CD14-positive monocyte (primary cell): ENCODE measurements around the gene PRM1. TPM values are rescaled to one million over a fixed set of nuclear protein-coding genes. Genes with fewer than 3 reads are reported as not detected.

Source experiments
- DNase-seq, 3 donors: peaks; one replicate each; pipeline ENCODE4 v3.0.0-alpha.2; 2011 to 2022
- H2AFZ ChIP-seq: 2 replicates; pipeline ENCODE4 v1.6.0; 2012; ENCODE audit warnings: mild to moderate bottlenecking, low read depth, low read length, inconsistent platforms; ENCODE audit not compliant: insufficient read depth, poor library complexity, severe bottlenecking
- H3K27ac ChIP-seq, 2 donors: 1 replicate in 1 of 2; 2 replicates in 1 of 2; pipeline ENCODE4 v1.5.1; 2012 to 2013; ENCODE audit warnings: low read length in 2 of 2, control low read depth in 1 of 2, inconsistent platforms in 1 of 2, low read depth in 1 of 2, mild to moderate bottlenecking in 1 of 2
- H3K27me3 ChIP-seq, 2 donors: one replicate each; pipeline versions ENCODE4 v1.6.0 to v1.6.1; 2011 to 2013; ENCODE audit warnings: low read length in 2 of 2; ENCODE audit not compliant: control insufficient read depth in 2 of 2, insufficient read depth in 2 of 2
- H3K36me3 ChIP-seq, 2 donors: replicated peaks in 1 of 2; 1 replicate in 1 of 2; 2 replicates in 1 of 2; pipeline versions ENCODE4 v1.5.1 to v1.6.1; 2012 to 2013; ENCODE audit warnings: low read length in 2 of 2, control low read depth in 1 of 2, inconsistent platforms in 1 of 2, mild to moderate bottlenecking in 1 of 2; ENCODE audit not compliant: insufficient read depth in 2 of 2, control insufficient read depth in 1 of 2
- H3K4me1 ChIP-seq, 2 donors: 1 replicate in 1 of 2; 2 replicates in 1 of 2; pipeline versions ENCODE4 v1.5.1 to v1.6.1; 2012 to 2013; ENCODE audit warnings: low read length in 2 of 2, control low read depth in 1 of 2, inconsistent platforms in 1 of 2, mild to moderate bottlenecking in 1 of 2, moderate library complexity in 1 of 2; ENCODE audit not compliant: insufficient read depth in 2 of 2, control insufficient read depth in 1 of 2
- H3K4me2 ChIP-seq: replicated peaks from 2 replicates; pipeline ENCODE3; 2012; ENCODE audit warnings: low read length, moderate library complexity, mild to moderate bottlenecking; ENCODE audit not compliant: poor library complexity, severe bottlenecking; ENCODE audit errors: extremely low read depth
- H3K4me3 ChIP-seq, 3 experiments: fragments of 200-600 bp in 1 of 3; sonication (generic) in 1 of 3; replicated peaks in 1 of 3; 1 replicate in 2 of 3; 2 replicates in 1 of 3; pipeline ENCODE4 v1.5.1; 2011 to 2013; ENCODE audit warnings: low read length in 3 of 3, mild to moderate bottlenecking in 3 of 3, control low read depth in 2 of 3, low read depth in 2 of 3, inconsistent platforms in 1 of 3, moderate library complexity in 1 of 3
- H3K79me2 ChIP-seq: 2 replicates; pipeline ENCODE4 v1.6.0; 2012; ENCODE audit warnings: mild to moderate bottlenecking, control low read depth, inconsistent platforms, low read length, moderate library complexity; ENCODE audit not compliant: insufficient read depth
- H3K9ac ChIP-seq: 2 replicates; pipeline ENCODE4 v1.6.0; 2017; ENCODE audit warnings: low read length, mild to moderate bottlenecking; ENCODE audit not compliant: insufficient read depth, poor library complexity, severe bottlenecking
- H3K9me3 ChIP-seq, 2 donors: replicated peaks in 1 of 2; 1 replicate in 1 of 2; 2 replicates in 1 of 2; pipeline versions ENCODE4 v1.5.1 to v1.6.1; 2012 to 2013; ENCODE audit warnings: low read length in 2 of 2, control low read depth in 1 of 2; ENCODE audit not compliant: control insufficient read depth in 1 of 2, insufficient read depth in 1 of 2
- H4K20me1 ChIP-seq: 2 replicates; pipeline ENCODE4 v1.6.0; 2012; ENCODE audit warnings: mild to moderate bottlenecking, low read length, control low read depth, moderate library complexity; ENCODE audit not compliant: insufficient read depth
- H3K27ac Mint-ChIP-seq, 7 donors: one replicate each; pipeline ENCODE4 v1.8.0; 2020; ENCODE audit warnings: mild to moderate bottlenecking in 7 of 7, mixed read lengths in 7 of 7, moderate library complexity in 6 of 7, inconsistent platforms in 2 of 7
- H3K27me3 Mint-ChIP-seq, 3 donors: one replicate each; pipeline ENCODE4 v1.8.0; 2021 to 2022; ENCODE audit warnings: low read depth in 3 of 3, mild to moderate bottlenecking in 3 of 3, mixed read lengths in 3 of 3, moderate library complexity in 3 of 3, inconsistent platforms in 1 of 3
- H3K36me3 Mint-ChIP-seq, 2 donors: one replicate each; pipeline ENCODE4 v1.8.0; 2020; ENCODE audit warnings: mixed read lengths in 2 of 2, inconsistent platforms in 1 of 2, mild to moderate bottlenecking in 1 of 2
- H3K4me1 Mint-ChIP-seq: one replicate; pipeline ENCODE4 v1.8.0; 2020; ENCODE audit warnings: mild to moderate bottlenecking, mixed read lengths
- H3K4me3 Mint-ChIP-seq, 2 donors: one replicate each; pipeline ENCODE4 v1.8.0; 2020; ENCODE audit warnings: mild to moderate bottlenecking in 2 of 2, mixed read lengths in 2 of 2, moderate library complexity in 1 of 2
- H3K9me3 Mint-ChIP-seq, 7 donors: one replicate each; pipeline ENCODE4 v1.8.0; 2020 to 2022; ENCODE audit warnings: mixed read lengths in 7 of 7, mild to moderate bottlenecking in 6 of 7, moderate library complexity in 6 of 7, inconsistent platforms in 2 of 7
- WGBS: methylation state at CpG from one replicate; pipeline ENCODE4 v1.1.5; 2013; ENCODE audit warnings: missing lambda C conversion rate; ENCODE audit not compliant: insufficient coverage; 5-methylcytosine and 5-hydroxymethylcytosine counted together
- intact Hi-C, 2 donors: fragments of 100-400 bp; cut with micrococcal nuclease; formaldehyde crosslinking; loops; one replicate each; pipeline versions ENCODE4 v1.15.0 to v1.15.1; 2023
- polyA plus RNA-seq, 3 donors: library from polyadenylated mRNA; depleted of rRNA in 1 of 3; unstranded in 2 of 3; stranded (reverse) in 1 of 3; fragments of 300-500 nt in 2 of 3; fragments of >200 nt in 1 of 3; fragmentation: Illumina TruSeq in 2 of 3; gene quantifications; 1 replicate in 2 of 3; 2 replicates in 1 of 3; pipeline ENCODE4 v1.2.3, GENCODE V29; 2012 to 2021
- TF ChIP-seq, protein P1 (sequence below): fragments of 200-600 bp; IDR thresholded peaks from one replicate; pipeline ENCODE4 v1.8.0; 2022; ENCODE audit warnings: antibody characterized with exemption, mild to moderate bottlenecking

Gene PRM1
- polyA plus RNA-seq, 3 donors, result not detected

DNA sequence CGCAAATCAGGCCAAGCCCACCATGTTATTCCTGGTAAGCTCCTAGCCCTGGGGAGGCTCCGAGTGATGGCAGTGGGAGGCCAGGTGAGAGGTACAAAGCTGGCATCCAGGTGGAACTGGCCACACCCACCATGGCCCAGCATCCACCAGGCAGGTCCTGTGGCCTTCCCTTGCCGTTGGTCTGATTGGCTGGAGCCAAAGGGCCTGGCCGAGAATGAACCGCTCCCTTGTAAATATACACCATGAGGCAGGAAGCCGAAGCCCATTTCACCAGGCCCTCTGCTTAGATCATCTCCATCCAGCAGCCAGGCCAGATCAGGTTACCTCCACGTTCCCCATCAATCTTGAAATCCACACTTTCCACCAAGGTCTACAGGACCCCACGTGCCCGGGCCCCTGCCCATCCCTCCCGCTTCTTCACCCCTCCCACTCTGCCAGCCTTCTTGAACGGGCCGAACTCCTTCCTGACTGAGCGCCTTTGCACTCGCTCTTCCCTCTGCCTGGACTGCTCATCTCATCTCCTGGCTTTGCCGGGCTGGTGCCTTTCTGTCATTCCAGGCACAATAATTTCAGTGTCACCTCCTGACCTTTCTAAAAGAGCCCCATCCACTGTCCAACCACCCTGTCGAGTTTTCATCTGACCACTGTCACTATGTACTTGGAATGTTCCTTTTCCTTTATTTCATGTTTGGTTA is 30.9 kb downstream of the PRM1 start:
- Histone ChIP-seq H2AFZ (no peak overlapping the region), H3K9me3 (no peaks in the 10 kb centered on the region), H3K9ac (no peak overlapping the region), H3K4me1 (peaks cover 6 to 14% of the 10 kb centered on the region in 2 donors), H3K27me3 (peaks cover 0 to 16% of the 10 kb centered on the region in 2 donors), H3K27ac (no peak overlapping the region), H3K4me2 (no peak overlapping the region), H3K4me3 (no peak overlapping the region), H4K20me1 (peaks cover 3% of the 10 kb centered on the region), H3K36me3 (no peaks in the 10 kb centered on the region), H3K79me2 (no peaks in the 10 kb centered on the region)
- peak overlapping the region in 1 of 7 donors; percentile 36 for H3K27ac Mint-ChIP-seq
- TF ChIP-seq, protein P1, sequence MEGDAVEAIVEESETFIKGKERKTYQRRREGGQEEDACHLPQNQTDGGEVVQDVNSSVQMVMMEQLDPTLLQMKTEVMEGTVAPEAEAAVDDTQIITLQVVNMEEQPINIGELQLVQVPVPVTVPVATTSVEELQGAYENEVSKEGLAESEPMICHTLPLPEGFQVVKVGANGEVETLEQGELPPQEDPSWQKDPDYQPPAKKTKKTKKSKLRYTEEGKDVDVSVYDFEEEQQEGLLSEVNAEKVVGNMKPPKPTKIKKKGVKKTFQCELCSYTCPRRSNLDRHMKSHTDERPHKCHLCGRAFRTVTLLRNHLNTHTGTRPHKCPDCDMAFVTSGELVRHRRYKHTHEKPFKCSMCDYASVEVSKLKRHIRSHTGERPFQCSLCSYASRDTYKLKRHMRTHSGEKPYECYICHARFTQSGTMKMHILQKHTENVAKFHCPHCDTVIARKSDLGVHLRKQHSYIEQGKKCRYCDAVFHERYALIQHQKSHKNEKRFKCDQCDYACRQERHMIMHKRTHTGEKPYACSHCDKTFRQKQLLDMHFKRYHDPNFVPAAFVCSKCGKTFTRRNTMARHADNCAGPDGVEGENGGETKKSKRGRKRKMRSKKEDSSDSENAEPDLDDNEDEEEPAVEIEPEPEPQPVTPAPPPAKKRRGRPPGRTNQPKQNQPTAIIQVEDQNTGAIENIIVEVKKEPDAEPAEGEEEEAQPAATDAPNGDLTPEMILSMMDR, result no peak
- H3K36me3 Mint-ChIP-seq, result peaks cover 5% of the 10 kb centered on the region in 2 donors
- peaks cover 12% of the 10 kb centered on the region for H3K4me1 Mint-ChIP-seq
- intact Hi-C loops, result loop anchor here in 1 of 2 donors (10.0 kb wide), 1 partner anchor 45 kb away; no protein-coding TSS in a partner anchor
- H3K27me3 Mint-ChIP-seq, result peaks cover 27 to 44% (median 36%) of the 10 kb centered on the region in 3 donors
- no peak for DNase-seq
- H3K9me3 Mint-ChIP-seq, result peaks cover 0 to 3% (median 0%) of the 10 kb centered on the region in 7 donors
- no peak overlapping the region for H3K4me3 Mint-ChIP-seq
- WGBS, result 94% methylated on average over 14 of the region's 16 CpGs

DNA sequence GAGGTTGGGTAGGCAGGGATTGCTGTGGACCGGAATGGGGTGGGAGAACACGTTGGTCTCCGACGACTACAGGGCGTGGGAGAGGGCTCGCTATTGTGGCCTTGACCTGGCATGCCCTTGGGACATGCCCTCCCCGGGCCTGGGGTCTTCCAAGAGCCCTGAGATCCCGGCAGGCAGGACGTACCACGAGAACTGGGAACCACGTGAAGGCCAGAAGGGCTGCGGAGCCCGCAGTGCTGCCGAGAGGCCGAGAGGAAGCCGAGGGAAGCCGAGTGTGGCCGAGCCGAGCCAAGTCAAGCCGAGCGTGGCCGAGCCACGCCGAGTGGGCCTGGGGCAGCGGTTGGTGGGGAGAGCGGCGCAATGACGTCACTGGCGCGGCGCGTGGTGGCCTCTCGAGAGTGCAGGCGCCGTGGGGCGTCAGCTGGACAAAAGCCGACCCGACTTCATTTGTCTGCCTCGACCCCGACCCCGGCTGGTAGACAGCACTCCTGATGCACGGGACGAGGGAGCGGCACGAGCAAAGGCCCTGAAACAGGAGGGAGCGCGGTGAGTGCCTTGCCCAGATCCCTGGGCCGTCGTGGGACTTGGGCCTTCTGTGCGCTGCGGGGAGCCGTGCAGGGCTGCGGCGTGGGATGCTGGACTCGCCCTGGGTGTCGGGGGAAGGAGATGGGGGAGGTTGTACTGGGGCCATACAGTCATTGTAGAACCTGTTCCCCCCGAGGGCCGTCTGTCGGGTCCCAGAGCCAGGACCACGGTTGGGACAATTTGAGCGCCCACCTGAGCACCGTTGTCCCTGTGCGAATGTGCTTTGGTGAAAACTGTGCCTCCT is 31.7 kb downstream of the PRM1 start:
- Histone ChIP-seq H3K4me3 (no peak overlapping the region), H3K9me3 (no peaks in the 10 kb centered on the region), H3K36me3 (no peaks in the 10 kb centered on the region), H3K4me2 (no peak overlapping the region), H3K9ac (no peak overlapping the region), H3K27me3 (peaks cover 0 to 13% of the 10 kb centered on the region in 2 donors), H3K79me2 (no peaks in the 10 kb centered on the region), H3K27ac (no peak overlapping the region), H4K20me1 (peaks cover 1% of the 10 kb centered on the region), H3K4me1 (peaks cover under 1 to 6% of the 10 kb centered on the region in 2 donors), H2AFZ (no peak overlapping the region)
- Mint-ChIP-seq H3K4me3 (no peak overlapping the region), H3K36me3 (peaks cover 5% of the 10 kb centered on the region in 2 donors), H3K27ac (peak overlapping the region in 1 of 7 donors; percentile 36), H3K27me3 (peaks cover 25 to 40% (median 34%) of the 10 kb centered on the region in 3 donors), H3K4me1 (peaks cover 12% of the 10 kb centered on the region), H3K9me3 (peaks cover 0 to 4% (median 0%) of the 10 kb centered on the region in 7 donors)
- WGBS, result 96% methylated on average over 60 of the region's 63 CpGs
- DNase-seq, result no peak
- intact Hi-C loops, result loop anchor here in 1 of 2 donors (10.0 kb wide), 1 partner anchor 45 kb away; no protein-coding TSS in a partner anchor
- TF ChIP-seq, protein P1, result no peak
